SU-DHL-6 (cell line): ENCODE data around the gene RC3H1.

ENCODE experiments used
- EZH2phosphoT487 ChIP-seq: fragments of 200-600 bp; sonication (generic), shearing (Covaris generic); conservative IDR thresholded peaks from 2 replicates; pipeline ENCODE4 v1.6.1; 2018; ENCODE audit warnings: mild to moderate bottlenecking, antibody characterized with exemption, low read length, moderate library complexity, mixed read lengths
- TF ChIP-seq, protein P1 (sequence below): fragments of 200-600 bp; sonication (generic); IDR thresholded peaks from one replicate; pipeline ENCODE4 v1.5.1; 2017; ENCODE audit warnings: antibody characterized with exemption, mild to moderate bottlenecking, low read length, moderate library complexity; ENCODE audit not compliant: insufficient read depth, poor library complexity, severe bottlenecking

DNA sequence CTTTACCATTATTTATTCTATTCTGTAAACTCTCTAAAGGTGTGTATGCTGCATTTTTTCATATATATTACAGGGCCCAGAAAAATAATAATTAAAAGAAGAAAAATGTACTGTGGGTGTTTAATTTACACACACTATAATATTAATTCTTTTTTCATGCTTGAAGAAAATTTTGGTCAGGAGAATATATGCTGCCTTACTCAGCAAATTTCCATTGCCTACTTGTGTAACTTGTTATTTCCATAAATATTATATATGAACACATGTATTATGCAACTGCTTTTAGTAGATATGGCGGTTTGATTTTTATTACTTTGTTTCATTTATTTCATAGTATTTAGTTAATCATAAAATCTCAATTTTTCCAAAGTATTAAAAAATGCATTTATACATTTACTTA lies 58.7 kb downstream of the RC3H1 start:
- TF ChIP-seq, protein P1, sequence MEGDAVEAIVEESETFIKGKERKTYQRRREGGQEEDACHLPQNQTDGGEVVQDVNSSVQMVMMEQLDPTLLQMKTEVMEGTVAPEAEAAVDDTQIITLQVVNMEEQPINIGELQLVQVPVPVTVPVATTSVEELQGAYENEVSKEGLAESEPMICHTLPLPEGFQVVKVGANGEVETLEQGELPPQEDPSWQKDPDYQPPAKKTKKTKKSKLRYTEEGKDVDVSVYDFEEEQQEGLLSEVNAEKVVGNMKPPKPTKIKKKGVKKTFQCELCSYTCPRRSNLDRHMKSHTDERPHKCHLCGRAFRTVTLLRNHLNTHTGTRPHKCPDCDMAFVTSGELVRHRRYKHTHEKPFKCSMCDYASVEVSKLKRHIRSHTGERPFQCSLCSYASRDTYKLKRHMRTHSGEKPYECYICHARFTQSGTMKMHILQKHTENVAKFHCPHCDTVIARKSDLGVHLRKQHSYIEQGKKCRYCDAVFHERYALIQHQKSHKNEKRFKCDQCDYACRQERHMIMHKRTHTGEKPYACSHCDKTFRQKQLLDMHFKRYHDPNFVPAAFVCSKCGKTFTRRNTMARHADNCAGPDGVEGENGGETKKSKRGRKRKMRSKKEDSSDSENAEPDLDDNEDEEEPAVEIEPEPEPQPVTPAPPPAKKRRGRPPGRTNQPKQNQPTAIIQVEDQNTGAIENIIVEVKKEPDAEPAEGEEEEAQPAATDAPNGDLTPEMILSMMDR = no peak
- no peak for TF ChIP-seq EZH2phosphoT487
